GM19397 (cell line): Measurements from ENCODE around the gene GSE1.

Experiments used
- ATAC-seq: cut with Tn5 transposase; IDR thresholded peaks from one replicate; pipeline ENCODE4 v1.9.1; 2021; ENCODE audit warnings: mild to moderate bottlenecking, moderate library complexity; ENCODE audit not compliant: unreplicated experiment

GSE1 gene

DNA sequence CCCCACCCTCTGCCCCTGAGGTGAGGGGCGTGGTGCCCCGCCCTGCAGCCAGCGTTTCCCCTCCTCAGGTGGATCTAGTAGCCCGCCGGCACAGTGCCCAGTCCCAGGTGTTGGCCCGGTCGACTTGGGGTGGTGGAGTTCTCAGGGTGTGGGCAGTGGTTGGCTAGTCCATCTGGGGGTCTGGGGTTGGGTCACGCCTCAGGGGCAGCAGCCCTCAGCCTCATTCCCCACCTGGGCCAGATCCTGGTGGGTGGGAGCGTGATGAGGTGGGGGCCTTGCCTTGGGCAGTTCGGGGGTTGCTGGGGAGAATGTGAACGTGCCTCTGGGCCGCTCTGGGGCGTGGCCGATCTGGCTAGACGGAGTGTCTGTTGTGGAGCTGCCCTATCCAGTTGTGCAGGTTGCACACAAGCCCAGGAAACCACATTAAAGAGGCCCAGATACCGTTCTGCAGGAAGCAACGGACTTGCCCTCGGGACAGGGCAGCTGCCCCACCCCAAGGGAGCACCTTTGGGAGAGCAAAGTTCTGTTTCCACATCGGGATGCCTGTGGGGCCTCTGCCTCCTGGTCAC, 32.0 kb downstream of the GSE1 start:
- ATAC-seq: no peak

- no peak for ATAC-seq
These were observed 33.3 kb downstream of the GSE1 start for GRCh38 chr16:85646358-85646907.

DNA sequence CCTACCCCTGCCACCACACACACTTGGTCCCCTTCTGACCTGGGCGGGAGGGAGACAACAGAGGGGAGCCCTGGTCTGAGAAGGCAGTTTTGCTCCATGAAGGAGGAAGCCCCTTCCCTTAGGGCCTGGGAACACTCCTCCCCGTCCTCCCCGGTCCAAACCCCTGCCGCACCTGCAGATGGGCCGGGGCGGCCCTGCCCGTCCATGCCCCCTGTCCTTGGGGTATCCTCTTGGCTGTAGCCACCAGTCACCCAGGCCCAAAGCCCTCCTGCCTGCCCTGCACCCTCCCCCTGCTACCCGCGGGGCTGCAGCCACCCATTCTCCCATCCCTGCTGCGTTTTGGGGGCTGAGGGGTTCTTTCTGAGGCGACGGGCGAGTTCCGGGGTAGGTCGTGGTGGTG, 33.9 kb downstream of the GSE1 start:
- ATAC-seq: no peak

GRCh38 chr16:85648070-85648714, 35.1 kb downstream of the GSE1 start:
- ATAC-seq: no peak

DNA sequence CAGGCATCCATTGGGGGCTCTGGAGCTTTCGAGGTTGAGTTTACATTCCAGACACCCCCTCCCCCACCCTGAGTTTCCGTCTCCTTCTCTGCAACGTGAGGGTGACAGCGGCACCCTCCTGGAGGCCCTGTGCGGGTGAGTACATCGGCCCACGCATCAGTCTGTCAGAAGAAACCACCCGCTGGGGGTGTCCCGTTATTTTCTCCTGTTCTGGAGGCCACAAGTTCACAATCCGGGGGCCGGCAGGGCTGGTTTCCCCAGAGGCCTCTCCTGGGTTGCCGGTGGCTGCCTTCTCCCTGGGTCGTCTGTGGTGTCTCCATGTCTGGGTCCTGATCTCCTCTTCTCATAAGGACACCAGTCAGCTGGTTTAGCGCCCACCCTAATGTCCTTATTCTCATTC, 35.7 kb downstream of the GSE1 start:
- no peak for ATAC-seq

DNA sequence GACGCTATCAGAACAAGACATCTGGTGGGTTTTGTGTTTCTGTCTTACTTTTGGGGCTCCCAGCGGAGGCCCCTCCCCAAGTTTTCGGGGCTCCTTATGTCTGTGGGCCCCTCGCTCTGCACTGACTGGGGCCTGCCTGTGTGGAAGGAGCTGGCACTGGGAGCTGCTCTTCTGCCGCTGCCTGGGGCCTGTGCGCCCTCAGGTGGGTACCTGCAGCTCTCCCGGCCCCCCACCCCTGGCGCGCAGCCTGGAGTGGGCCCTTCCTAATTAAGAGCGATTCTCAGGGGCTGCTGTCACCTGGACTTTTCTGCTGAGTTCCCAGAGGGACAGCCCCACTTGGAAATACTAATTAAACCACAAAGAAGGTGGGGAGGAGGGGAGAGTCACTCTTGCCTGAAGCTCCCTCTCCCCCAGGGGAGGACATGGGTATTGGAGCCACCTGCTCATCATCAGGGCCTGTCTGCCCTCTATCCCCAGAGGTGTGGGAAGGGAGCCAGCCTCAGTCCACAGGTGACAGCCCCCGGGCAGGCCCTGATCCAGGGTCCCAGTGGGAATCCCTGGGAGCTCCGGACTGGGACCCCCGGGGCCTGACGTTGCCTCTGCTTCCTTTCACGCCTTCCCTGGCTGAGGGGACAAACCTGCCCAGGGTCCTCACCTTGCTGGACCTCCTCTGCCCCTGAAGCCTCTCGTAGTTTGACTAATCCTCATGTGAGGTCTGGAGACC, 36.5 kb downstream of the GSE1 start:
- ATAC-seq: no peak

GRCh38 chr16:85650135-85650843, 37.2 kb downstream of the GSE1 start:
- ATAC-seq: no peak

DNA sequence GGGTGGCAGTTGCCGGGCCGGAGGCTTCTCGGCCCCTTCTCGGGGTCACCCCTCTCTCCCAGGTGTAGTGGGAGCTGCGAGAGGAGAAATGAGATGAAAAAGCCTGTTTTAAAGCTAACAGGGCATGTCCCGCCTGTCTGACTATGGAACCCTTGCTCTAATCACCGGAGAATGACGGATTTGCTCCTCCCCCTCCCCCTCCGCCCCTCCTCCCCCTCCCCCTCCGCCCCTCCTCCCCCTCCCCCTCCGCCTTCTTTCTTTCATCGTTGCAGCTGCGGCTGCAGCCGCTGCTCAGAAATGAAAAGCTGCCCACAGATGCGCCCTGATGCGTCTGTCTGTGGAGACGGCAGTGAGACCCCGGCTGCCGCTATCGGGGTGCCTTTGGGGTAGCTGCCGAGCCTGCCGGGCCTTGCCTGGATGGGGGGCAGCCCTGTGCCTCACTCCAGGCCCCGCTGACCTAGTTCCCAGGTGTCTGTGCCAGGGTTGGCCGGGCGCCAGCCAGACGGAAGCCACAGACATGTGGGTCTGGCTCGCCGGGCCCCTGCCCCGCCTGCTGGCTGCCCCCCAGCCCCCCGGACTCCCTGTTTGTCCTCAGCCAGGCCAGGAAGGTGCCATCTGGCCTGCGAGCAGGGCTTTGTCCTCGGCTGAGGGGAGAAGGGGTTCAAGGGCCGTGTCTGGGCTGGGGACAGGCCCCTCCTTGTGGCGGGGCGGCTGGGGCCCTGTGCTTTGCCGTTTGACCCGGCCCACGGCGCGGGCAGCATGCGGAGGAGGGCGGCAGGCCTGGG, 37.9 kb downstream of the GSE1 start:
- ATAC-seq: no peak

DNA sequence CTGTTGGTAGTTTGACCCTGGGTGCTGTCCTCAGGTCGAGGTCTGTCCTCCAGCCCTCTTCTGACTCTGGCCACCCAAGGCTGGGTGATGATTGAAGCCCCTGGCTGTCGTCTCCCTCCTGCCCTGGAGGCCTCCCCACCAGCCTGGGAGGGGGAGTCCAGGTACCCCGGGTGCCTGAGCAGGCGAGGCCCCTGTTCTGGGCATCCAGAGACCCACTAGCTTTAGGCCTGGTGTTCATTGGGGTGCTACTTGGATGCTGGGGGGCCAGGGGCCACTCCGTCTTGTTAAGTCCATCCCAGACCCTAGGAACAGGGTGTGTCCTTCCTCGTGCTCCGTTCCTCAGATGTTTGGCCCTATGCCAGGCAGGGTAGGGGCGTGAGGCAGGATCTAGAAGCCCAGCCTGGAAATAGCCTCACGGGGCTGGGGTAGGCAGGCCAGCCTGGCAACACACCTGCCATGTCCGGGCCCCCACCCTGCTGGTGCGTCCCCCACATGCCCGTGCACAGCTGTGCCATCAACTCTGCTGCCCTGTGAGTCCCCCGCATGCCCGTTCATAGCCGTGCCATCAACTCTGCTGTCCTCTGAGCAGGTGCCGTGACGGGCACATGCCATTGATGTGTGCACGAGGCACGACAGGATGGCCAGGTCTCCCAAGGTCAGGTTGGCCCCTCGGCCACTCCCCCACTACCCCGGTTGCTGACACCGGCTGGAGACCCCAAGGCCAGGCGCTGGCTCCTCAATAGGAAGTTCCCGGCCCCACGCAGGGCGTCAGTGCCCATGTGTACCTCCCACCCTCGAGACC, 38.7 kb downstream of the GSE1 start:
- ATAC-seq: no peak

DNA sequence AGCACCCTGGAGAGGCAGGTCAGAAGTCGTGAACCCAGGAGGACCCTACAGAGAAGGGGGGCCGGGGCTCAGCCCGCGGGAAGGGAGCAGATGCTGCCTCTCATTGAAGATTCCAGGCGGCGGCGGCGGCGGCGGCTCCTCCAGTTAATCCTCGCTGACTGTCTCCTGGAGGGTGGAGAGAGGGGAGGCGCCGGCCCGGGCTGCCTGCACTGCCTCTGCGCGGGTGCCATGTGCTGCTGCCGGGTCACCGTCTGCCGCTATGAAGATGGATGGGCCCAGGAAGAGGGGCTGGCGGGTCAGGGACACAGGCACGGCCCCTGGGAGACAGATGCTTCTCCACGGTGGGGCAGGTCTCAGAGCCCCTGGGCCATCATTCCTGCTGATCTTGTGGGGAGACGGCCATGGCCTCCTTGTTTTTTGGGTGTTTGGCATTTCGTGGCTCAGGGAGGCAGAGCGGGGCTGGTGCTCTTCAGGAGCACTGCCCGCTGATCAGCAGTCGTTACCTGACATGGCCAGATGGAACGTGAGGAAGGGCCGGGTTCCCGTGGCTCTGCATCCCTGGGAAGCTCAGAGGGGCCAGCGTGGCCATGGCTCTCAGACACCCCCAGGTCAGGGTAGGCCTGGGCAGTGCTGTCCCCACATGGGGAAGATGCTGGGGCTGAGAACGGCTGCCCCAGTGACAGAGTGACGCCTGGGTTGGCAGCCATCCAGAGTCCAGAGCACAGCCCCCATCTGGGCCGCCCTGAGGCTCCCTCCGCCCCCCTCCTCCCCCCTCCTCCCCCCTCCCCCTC, 39.5 kb downstream of the GSE1 start:
- ATAC-seq: no peak

- no peak for ATAC-seq
These were observed 40.3 kb downstream of the GSE1 start for GRCh38 chr16:85653290-85653891.

DNA sequence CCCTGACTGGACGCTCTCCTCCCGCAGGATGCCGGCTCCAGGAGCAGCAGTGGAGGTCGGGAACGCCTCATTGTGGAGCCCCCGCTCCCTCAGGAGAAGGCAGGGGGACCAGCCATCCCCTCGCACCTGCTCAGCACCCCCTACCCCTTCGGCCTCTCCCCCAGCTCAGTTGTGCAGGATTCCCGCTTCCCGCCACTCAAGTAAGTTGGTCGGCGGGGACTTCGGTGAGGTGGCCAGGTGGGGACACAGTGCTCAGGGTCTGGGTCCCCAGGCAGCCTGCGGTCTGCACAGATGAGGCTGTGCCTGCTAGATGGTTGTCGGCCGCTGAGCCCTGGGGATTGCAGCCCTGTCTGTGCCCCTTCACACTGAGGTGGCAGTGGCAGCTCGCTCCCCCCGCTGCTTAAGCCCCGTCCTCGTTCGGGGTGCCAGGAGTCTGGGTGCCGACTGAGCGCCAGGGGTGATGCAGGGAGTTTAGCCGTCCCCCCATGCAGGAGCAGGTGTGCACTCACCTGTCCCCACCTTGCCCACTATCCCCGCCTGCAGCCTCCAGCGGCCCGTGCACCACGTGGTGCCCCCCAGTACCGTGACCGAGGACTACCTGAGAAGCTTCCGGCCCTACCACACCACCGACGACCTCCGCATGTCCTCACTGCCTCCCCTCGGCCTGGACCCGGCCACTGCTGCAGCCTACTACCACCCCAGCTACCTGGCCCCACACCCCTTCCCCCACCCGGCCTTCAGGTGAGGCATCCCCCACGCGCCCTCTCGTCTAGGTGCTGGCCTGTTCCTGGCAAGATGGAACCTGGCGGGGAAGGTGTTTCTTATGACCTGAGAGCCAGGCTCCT, 41.4 kb downstream of the GSE1 start:
- ATAC-seq: no peak

- no peak for ATAC-seq
These were observed 42.4 kb downstream of the GSE1 start for GRCh38 chr16:85655216-85656129.

DNA sequence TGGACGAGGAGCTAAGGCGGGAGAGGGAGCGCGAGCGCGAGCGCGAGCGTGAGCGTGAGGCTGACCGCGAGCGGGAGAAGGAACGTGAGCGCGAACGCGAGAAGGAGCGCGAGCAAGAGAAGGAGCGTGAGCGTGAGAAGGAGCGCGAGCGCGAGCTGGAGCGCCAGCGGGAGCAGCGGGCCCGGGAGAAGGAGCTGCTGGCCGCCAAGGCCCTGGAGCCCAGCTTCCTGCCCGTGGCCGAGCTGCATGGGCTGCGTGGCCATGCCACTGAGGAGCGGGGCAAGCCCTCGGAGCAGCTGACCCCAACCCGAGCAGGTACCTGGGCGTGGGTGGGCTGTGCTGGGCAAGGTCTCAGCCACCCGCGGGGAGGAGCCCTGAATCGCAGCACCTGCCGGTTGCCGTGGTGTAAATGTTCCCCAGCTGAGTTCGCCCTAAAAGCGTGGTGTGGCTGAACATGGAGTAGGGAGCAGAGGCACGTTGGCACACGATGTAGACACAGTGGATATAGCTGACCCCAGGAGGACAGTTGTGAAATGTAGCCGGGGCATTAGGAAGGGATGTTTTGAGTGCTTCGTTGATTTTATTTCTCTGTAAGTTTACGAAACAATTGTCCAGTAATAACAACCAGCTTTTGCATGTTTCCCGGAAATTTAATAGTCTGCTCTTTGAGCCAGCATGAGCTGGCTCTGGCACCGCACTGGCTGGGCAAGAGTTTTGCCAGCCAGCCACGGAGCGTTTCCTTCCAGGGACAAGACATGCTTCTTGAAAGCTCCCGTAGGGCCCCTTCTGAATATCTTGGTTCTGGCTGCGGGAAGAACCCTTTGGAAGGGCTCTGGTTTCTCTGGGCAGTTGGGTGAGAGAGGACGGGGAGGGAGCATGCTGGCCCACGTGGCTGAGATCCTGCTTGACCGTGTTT, 43.5 kb downstream of the GSE1 start:
- no peak for ATAC-seq

- no peak for ATAC-seq
These were observed 44.1 kb downstream of the GSE1 start for GRCh38 chr16:85657267-85657650.

DNA sequence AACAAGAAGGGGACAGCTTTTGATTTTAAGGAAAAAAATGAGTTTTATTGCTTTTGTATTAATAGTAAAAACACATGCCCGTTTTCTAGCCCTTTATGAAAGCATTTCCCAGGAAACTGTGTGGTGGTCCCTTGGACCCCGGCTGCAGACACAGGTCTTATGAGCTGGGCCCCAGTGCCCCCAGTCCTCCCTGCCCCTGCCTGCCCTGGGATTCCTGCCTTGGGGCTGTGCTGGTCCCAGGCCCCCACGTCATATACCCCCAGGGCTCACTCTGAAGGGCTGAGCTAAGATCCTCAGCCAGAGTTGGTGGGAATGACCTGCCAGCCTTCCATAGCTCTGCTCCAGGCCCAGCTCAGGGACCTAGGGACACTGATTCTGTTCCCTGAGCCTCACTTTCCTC, 44.9 kb downstream of the GSE1 start:
- ATAC-seq: no peak
